GM12873 (cell line): ENCODE measurements around the gene CDH5.

Experiments
- CTCF ChIP-seq: IDR thresholded peaks from 2 replicates; pipeline ENCODE4 v1.5.1; 2012; ENCODE audit warnings: low read depth, mild to moderate bottlenecking, moderate library complexity, low read length, control low read depth; ENCODE audit not compliant: insufficient read depth; ENCODE audit errors: missing control alignments

The CDH5 gene

GRCh38 chr16:66383551-66383950 is 17.1 kb downstream of the CDH5 start:
- TF ChIP-seq CTCF = no peak

GRCh38 chr16:66385415-66385814 is 18.9 kb downstream of the CDH5 start:
- TF ChIP-seq CTCF = no peak

DNA sequence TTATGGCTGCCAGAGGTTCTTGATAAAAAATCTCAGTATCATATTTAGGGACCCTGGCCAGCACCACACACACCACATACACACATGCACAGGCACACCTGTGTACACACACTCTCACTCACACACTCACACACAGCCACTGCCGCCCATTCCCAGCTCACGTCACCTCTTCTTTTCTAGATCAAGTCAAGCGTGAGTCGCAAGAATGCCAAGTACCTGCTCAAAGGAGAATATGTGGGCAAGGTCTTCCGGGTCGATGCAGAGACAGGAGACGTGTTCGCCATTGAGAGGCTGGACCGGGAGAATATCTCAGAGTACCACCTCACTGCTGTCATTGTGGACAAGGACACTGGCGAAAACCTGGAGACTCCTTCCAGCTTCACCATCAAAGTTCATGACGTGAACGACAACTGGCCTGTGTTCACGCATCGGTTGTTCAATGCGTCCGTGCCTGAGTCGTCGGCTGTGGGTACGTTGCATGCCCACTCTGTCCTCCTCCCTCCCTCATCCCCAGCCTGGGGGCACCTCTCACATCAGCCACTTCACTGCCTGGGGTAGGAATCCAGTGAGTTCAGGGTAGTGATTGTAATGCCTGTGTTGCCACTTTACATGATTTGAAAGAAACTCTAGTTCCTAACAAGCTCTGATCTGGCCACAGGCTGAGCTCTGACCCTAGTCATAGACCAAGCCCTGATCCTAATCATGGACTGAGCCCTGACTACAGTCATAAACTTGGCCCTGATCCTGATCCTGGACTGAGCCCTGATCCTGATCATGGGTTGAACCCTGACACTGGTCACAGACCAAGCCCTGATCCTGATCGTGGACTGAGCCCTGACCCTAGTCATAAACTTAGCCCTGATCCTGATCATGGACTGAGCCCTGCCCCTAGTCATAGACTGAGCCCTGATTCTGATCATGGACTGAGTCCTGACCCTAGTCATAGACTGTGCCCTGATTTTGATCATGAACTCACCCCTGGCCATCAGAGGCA is 20.4 kb downstream of the CDH5 start:
- no peak for TF ChIP-seq CTCF

GRCh38 chr16:66387817-66388332 is 21.4 kb downstream of the CDH5 start:
- no peak for TF ChIP-seq CTCF

GRCh38 chr16:66388350-66389139 is 22.1 kb downstream of the CDH5 start:
- TF ChIP-seq CTCF = no peak

GRCh38 chr16:66389256-66390176 is 23.0 kb downstream of the CDH5 start:
- TF ChIP-seq CTCF = no peak
